HCT116 (cell line): ENCODE results near the gene WDR33. TPM values are rescaled to one million over a fixed set of nuclear protein-coding genes. Genes with fewer than 3 reads are reported as not detected.

Source experiments
- ATAC-seq: fragments of 200-7000 bp; cut with Tn5 transposase; 2 replicates; pipeline ENCODE4 v1.9.1; 2020; ENCODE audit warnings: mild to moderate bottlenecking, moderate library complexity
- BruUV-seq: library from RNA; stranded (reverse); fragments of 400-500 nt; replicated peaks from 2 replicates; lab custom pipeline; 2021; lab: Mats Ljungman, UMichigan
- CTCF ChIA-PET: fragments of 300-600 bp; sonication (Branson Sonifier 250); formaldehyde crosslinking; loops from one replicate; lab custom pipeline; 2021; ENCODE audit warnings: antibody characterized with exemption; lab: Charles Lee
- POLR2A ChIA-PET: fragments of 300-600, 350-600 bp; sonication (Branson Sonifier 250); formaldehyde crosslinking; loops from one replicate; lab custom pipeline; 2021; ENCODE audit warnings: antibody characterized with exemption; lab: Charles Lee
- RAD21 ChIA-PET, 2 experiments: fragments of 300-600 bp; sonication (Branson Sonifier 250); formaldehyde crosslinking; loops; one replicate each; lab custom pipeline; 2023; ENCODE audit warnings: low total read pairs in 2 of 2; ENCODE audit not compliant: uncharacterized antibody in 2 of 2, unreplicated experiment in 2 of 2, low non-redundant PET in 1 of 2; lab: Charles Lee
- DNase-seq: peaks from one replicate; pipeline ENCODE4 v3.0.0-alpha.2; 2010; ENCODE audit warnings: low read depth, low spot score
- H2AFZ ChIP-seq: fragments of 200-600 bp; shearing (Covaris generic), sonication (generic); 2 replicates; pipeline ENCODE4 v1.6.1; 2017; ENCODE audit warnings: low read depth, mixed run types, mixed read lengths, antibody characterized with exemption, low read length; ENCODE audit not compliant: poor library complexity, severe bottlenecking
- H3K27ac ChIP-seq: 2 replicates; pipeline ENCODE4 v1.5.1; 2012; ENCODE audit warnings: low read depth, low read length
- H3K27me3 ChIP-seq: fragments of 200-600 bp; sonication (generic); 2 replicates; pipeline ENCODE4 v1.6.1; 2016; ENCODE audit warnings: mixed run types, low read length, mixed read lengths; ENCODE audit not compliant: insufficient read depth
- H3K36me3 ChIP-seq, 2 experiments: fragments of 200-500 bp in 1 of 2; fragments of 200-600 bp in 1 of 2; sonication (Bioruptor generic) in 1 of 2; sonication (generic) in 1 of 2; 2 replicates each; pipeline versions ENCODE4 v1.5.1 to v1.6.1; 2014 to 2016; ENCODE audit warnings: low read length in 2 of 2, inconsistent platforms in 1 of 2, mixed read lengths in 1 of 2, mixed run types in 1 of 2; ENCODE audit not compliant: insufficient read depth in 2 of 2, control insufficient read depth in 1 of 2
- H3K4me1 ChIP-seq, 2 experiments: fragments of 200-600 bp in 1 of 2; sonication (generic) in 1 of 2; 2 replicates each; pipeline versions ENCODE4 v1.5.1 to v1.6.1; 2012 to 2017; ENCODE audit warnings: low read length in 2 of 2, inconsistent platforms in 1 of 2, mild to moderate bottlenecking in 1 of 2, mixed read lengths in 1 of 2, mixed run types in 1 of 2, moderate library complexity in 1 of 2; ENCODE audit not compliant: insufficient read depth in 2 of 2, control insufficient read depth in 1 of 2
- H3K4me2 ChIP-seq: fragments of 200-600 bp; sonication (generic); 2 replicates; pipeline ENCODE4 v1.6.1; 2017; ENCODE audit warnings: mixed run types, low read length, mixed read lengths
- H3K4me3 ChIP-seq, 2 experiments: fragments of 200-600 bp in 1 of 2; sonication (generic) in 1 of 2; replicated peaks in 1 of 2; 2 replicates each; pipeline ENCODE4 v1.5.1; 2011 to 2016; ENCODE audit warnings: low read length in 2 of 2, control low read depth in 1 of 2, low read depth in 1 of 2, mild to moderate bottlenecking in 1 of 2, mixed read lengths in 1 of 2, mixed run types in 1 of 2
- H3K79me2 ChIP-seq: fragments of 200-600 bp; sonication (generic); 2 replicates; pipeline ENCODE4 v1.6.1; 2017; ENCODE audit warnings: mild to moderate bottlenecking, mixed run types, low read length, moderate library complexity, mixed read lengths; ENCODE audit not compliant: insufficient read depth
- H3K9ac ChIP-seq: fragments of 200-600 bp; sonication (generic); 2 replicates; pipeline ENCODE4 v1.6.1; 2016; ENCODE audit warnings: low read length, mixed read lengths
- H3K9me2 ChIP-seq: fragments of 200-600 bp; sonication (generic), shearing (Covaris generic); 2 replicates; pipeline ENCODE4 v1.6.1; 2017; ENCODE audit warnings: mixed run types, mild to moderate bottlenecking, moderate library complexity; ENCODE audit not compliant: insufficient read depth
- H3K9me3 ChIP-seq, 2 experiments: fragments of 200-500 bp in 1 of 2; fragments of 200-600 bp in 1 of 2; sonication (Bioruptor generic) in 1 of 2; sonication (generic) in 1 of 2; 2 replicates each; pipeline ENCODE4 v1.6.1; 2014 to 2017; ENCODE audit warnings: low read length in 2 of 2, mixed read lengths in 2 of 2, inconsistent platforms in 1 of 2, low read depth in 1 of 2, mild to moderate bottlenecking in 1 of 2, mixed run types in 1 of 2, moderate library complexity in 1 of 2; ENCODE audit not compliant: control insufficient read depth in 1 of 2, insufficient read depth in 1 of 2
- H4K20me1 ChIP-seq: fragments of 200-600 bp; sonication (generic), shearing (Covaris generic); 2 replicates; pipeline ENCODE4 v1.6.1; 2017; ENCODE audit warnings: mixed run types, mild to moderate bottlenecking, moderate library complexity; ENCODE audit not compliant: insufficient read depth
- ATF3 ChIP-seq: IDR thresholded peaks from 2 replicates; pipeline ENCODE4 v1.6.1; 2012
- EGR1 ChIP-seq: IDR thresholded peaks from 2 replicates; pipeline ENCODE4 v1.6.1; 2012; ENCODE audit warnings: low read depth
- EZH2 ChIP-seq: fragments of 200-600 bp; sonication (generic); IDR thresholded peaks from 2 replicates; pipeline ENCODE4 v1.6.1; 2017; ENCODE audit warnings: antibody characterized with exemption, mixed run types
- EZH2phosphoT487 ChIP-seq: fragments of 200-600 bp; IDR thresholded peaks from 2 replicates; pipeline ENCODE4 v1.6.1; 2018; ENCODE audit warnings: antibody characterized with exemption, borderline replicate concordance
- POLR2AphosphoS5 ChIP-seq: IDR thresholded peaks from 2 replicates; pipeline ENCODE4 v1.6.1; 2011; ENCODE audit warnings: mild to moderate bottlenecking, low read depth, low read length, moderate library complexity
- SP1 ChIP-seq: IDR thresholded peaks from 2 replicates; pipeline ENCODE4 v1.6.1; 2012; ENCODE audit warnings: low read depth
- SRF ChIP-seq: IDR thresholded peaks from 2 replicates; pipeline ENCODE4 v1.6.1; 2012; ENCODE audit warnings: low read depth
- ZFX ChIP-seq: fragments of 450-650 bp; IDR thresholded peaks from 2 replicates; pipeline ENCODE4 v1.6.1; 2017
- ZNF274 ChIP-seq: fragments of 200-500 bp; sonication (Bioruptor generic); IDR thresholded peaks from 2 replicates; pipeline ENCODE4 v1.6.1; 2014; ENCODE audit warnings: mild to moderate bottlenecking, low read depth, low read length, inconsistent platforms
- intact Hi-C: fragments of 100-400 bp; cut with micrococcal nuclease; formaldehyde crosslinking; loops from 2 replicates; pipeline ENCODE4 v1.10.0; 2022
- total RNA-seq: library from RNA; stranded (reverse); gene quantifications from one replicate; pipeline ENCODE4 v1.2.1, GENCODE V29; 2021; ENCODE audit not compliant: unreplicated experiment

Gene WDR33
- total RNA-seq, 1 experiment from 2014 or later, result 52.5 TPM

GRCh38 chr2:127778850-127779249 lies 32.1 kb downstream of the WDR33 start:
- Histone ChIP-seq H3K79me2 (peaks cover 97% of the 10 kb centered on the region), H2AFZ (no peak overlapping the region), H3K36me3 (no peaks in the 10 kb centered on the region), H4K20me1 (peaks cover 7% of the 10 kb centered on the region; the same call in 1 of the 2 replicates), H3K27ac (no peak overlapping the region), H3K9ac (no peak overlapping the region), H3K9me2 (no peaks in the 10 kb centered on the region), H3K9me3 (no peaks in the 10 kb centered on the region), H3K4me2 (no peak overlapping the region), H3K4me3 (no peak overlapping the region), H3K4me1 (no peaks in the 10 kb centered on the region), H3K27me3 (no peaks in the 10 kb centered on the region)
- ChIA-PET POLR2A (no interaction called here), RAD21 (no interaction called here), CTCF (interaction anchor here (1.6 kb wide), 1 partner anchor 188 kb away, joined by 5 read pairs; no protein-coding TSS in a partner anchor)
- TF ChIP-seq POLR2AphosphoS5 (no peak), EZH2 (no peak), ATF3 (no peak), SRF (no peak), ZNF274 (no peak), EZH2phosphoT487 (no peak)
- ATAC-seq, result no peak
- no peak for DNase-seq
- intact Hi-C loops, result no loop called here
- no TSS peak for BruUV-seq

DNA sequence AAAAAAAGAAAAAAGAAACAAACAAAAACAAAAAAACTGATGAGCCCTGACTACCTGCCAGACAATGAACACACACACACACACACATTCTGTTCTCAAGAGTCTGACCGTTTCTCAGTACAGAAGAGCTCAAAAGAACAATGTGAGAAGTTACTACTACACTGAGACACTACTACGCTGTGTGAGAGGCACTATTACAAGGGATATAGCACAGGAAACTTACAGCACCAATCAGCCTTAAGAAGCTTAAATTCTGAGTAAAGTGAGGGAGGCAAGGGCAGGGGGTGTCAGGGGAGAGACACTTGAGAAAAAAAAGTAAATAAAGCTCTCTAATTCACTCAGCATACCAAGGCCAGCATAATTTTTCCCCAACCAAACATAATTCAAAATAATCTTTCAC lies 32.5 kb downstream of the WDR33 start:
- Histone ChIP-seq H3K9ac (no peak overlapping the region), H3K9me3 (no peaks in the 10 kb centered on the region), H4K20me1 (peaks cover 10% of the 10 kb centered on the region; the same call in 1 of the 2 replicates), H3K4me1 (no peaks in the 10 kb centered on the region), H3K79me2 (peaks cover 97% of the 10 kb centered on the region), H3K4me3 (no peak overlapping the region), H3K36me3 (no peaks in the 10 kb centered on the region), H2AFZ (no peak overlapping the region), H3K27ac (no peak overlapping the region), H3K9me2 (no peaks in the 10 kb centered on the region), H3K4me2 (no peak overlapping the region), H3K27me3 (no peaks in the 10 kb centered on the region)
- ChIA-PET CTCF (interaction anchor here (1.6 kb wide), 1 partner anchor 187 kb away, joined by 5 read pairs; no protein-coding TSS in a partner anchor), POLR2A (no interaction called here), RAD21 (no interaction called here)
- no peak for DNase-seq
- no peak for TF ChIP-seq ZFX
- TF ChIP-seq EGR1, result no peak
- TF ChIP-seq SP1, result no peak
- TF ChIP-seq EZH2phosphoT487, result no peak
- no TSS peak for BruUV-seq
- ATAC-seq, result no peak
- intact Hi-C loops, result no loop called here
